C4-2B (cell line): Measurements from ENCODE around the gene CLK3.

Experiments
- CTCF ChIP-seq: fragments of 450-650 bp; conservative IDR thresholded peaks from 2 replicates; pipeline ENCODE4 v1.5.1; 2017; ENCODE audit warnings: mild to moderate bottlenecking
- ZFX ChIP-seq: fragments of 450-650 bp; IDR thresholded peaks from 2 replicates; pipeline ENCODE4 v1.6.1; 2017

DNA sequence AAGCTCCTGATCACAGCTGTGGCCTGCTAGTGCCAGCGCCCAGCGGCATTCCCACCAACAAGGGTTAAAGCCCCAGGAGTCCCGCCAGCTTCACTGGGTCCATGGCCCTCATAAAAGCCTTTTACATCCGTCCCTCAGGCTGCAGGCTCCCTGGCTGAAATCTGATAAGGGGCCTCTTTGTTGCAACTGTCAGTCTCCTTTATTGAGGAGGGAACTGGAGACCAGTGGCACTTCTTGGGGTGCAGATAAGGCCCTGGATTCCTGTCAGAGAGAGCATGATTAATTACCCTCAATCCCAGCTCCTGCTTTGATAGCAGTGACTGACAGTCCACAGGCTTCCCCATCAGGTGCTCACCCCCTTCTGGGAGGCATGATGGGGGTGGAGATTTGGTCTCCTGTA lies 30.9 kb upstream of the CLK3 start:
- TF ChIP-seq CTCF (no peak), ZFX (no peak)
